ENCODE data around the gene DST.

DNA sequence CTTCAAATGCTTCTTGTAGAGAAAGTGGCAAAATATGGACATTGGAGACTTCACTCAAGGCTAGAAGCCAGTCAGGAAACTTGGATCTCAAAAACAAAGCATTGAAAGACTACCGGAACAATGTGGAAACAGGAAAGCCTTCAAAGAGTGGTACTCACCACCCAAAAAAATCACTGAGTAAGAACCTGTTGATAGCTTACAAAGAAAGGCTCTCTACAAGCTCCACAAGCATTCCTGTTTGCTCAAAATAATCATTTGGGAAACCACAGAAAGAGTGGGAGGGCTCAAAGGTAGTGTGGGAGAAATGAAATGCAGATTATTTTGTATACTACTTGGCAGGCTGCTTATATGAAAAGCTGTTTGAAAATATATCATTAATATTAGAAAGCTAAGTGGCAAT lies 9.5 kb upstream of the DST start:
- no peak for TF ChIP-seq EZH2 (IDR thresholded peaks at IDR 0.05; ENCODE audit: borderline replicate concordance)
- TF ChIP-seq, protein P1, sequence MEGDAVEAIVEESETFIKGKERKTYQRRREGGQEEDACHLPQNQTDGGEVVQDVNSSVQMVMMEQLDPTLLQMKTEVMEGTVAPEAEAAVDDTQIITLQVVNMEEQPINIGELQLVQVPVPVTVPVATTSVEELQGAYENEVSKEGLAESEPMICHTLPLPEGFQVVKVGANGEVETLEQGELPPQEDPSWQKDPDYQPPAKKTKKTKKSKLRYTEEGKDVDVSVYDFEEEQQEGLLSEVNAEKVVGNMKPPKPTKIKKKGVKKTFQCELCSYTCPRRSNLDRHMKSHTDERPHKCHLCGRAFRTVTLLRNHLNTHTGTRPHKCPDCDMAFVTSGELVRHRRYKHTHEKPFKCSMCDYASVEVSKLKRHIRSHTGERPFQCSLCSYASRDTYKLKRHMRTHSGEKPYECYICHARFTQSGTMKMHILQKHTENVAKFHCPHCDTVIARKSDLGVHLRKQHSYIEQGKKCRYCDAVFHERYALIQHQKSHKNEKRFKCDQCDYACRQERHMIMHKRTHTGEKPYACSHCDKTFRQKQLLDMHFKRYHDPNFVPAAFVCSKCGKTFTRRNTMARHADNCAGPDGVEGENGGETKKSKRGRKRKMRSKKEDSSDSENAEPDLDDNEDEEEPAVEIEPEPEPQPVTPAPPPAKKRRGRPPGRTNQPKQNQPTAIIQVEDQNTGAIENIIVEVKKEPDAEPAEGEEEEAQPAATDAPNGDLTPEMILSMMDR (IDR thresholded peaks at IDR 0.05; ENCODE audit: poor library complexity): no peak
- TF ChIP-seq EZH2phosphoT487 (IDR thresholded peaks at IDR 0.05; ENCODE audit: low read depth, severe bottlenecking, unreplicated experiment): no peak

All from hepatocyte (in vitro differentiated cells).